Endothelial cell of umbilical vein (primary cell): ENCODE measurements around the gene ARHGEF10L. TPM values are rescaled to one million over a fixed set of nuclear protein-coding genes. Genes with fewer than 3 reads are reported as not detected.

Source experiments
- BruUV-seq: library from RNA; stranded (reverse); fragments of 400-500 nt; replicated peaks from 2 replicates; lab custom pipeline; 2021; lab: Mats Ljungman, UMichigan
- CTCF ChIA-PET: fragments of 300-600, 350-600 bp; sonication (Branson Sonifier 250); formaldehyde crosslinking; loops from one replicate; lab custom pipeline; 2021; ENCODE audit warnings: antibody characterized with exemption, inconsistent platforms; lab: Charles Lee
- POLR2A ChIA-PET: fragments of 300-600, 350-600 bp; sonication (Branson Sonifier 250); formaldehyde crosslinking; loops from one replicate; lab custom pipeline; 2021; ENCODE audit warnings: antibody characterized with exemption, inconsistent platforms; lab: Charles Lee
- DNase-seq: peaks from one replicate; pipeline ENCODE4 v3.0.0-alpha.2; 2011; ENCODE audit warnings: low read depth, low spot score
- FAIRE-seq: peaks from 2 replicates; lab custom pipeline; 2011; peaks lifted over from hg19 to GRCh38; lab: Jason Lieb, UNC
- H2AFZ ChIP-seq: 2 replicates; pipeline ENCODE4 v1.6.0; 2012; ENCODE audit warnings: low read depth, low read length, control low read depth, inconsistent platforms
- H3K27ac ChIP-seq: 2 replicates; pipeline ENCODE4 v1.5.1; 2011; ENCODE audit warnings: low read depth, mild to moderate bottlenecking, control low read depth, low read length, moderate library complexity; ENCODE audit not compliant: insufficient read depth
- H3K27me3 ChIP-seq, 2 experiments: 2 replicates each; pipeline versions ENCODE4 v1.6.0 to v1.6.1; 2011; ENCODE audit warnings: low read length in 2 of 2, mixed read lengths in 1 of 2; ENCODE audit not compliant: control insufficient read depth in 2 of 2, insufficient read depth in 2 of 2
- H3K36me3 ChIP-seq, 2 experiments: 2 replicates in 1 of 2; 3 replicates in 1 of 2; pipeline ENCODE4 v1.5.1; 2011; ENCODE audit warnings: low read length in 2 of 2, mild to moderate bottlenecking in 1 of 2, moderate library complexity in 1 of 2; ENCODE audit not compliant: control insufficient read depth in 2 of 2, insufficient read depth in 2 of 2; ENCODE audit errors: extremely low read depth in 1 of 2
- H3K4me1 ChIP-seq: 3 replicates; pipeline ENCODE4 v1.5.1; 2011; ENCODE audit warnings: mild to moderate bottlenecking, low read length; ENCODE audit not compliant: control insufficient read depth, insufficient read depth; ENCODE audit errors: extremely low read depth
- H3K4me2 ChIP-seq: 2 replicates; pipeline ENCODE4 v1.6.1; 2011; ENCODE audit warnings: low read length, control low read depth, mixed read lengths; ENCODE audit not compliant: insufficient read depth
- H3K4me3 ChIP-seq, 3 experiments: fragments of 200-600 bp in 1 of 3; sonication (generic), shearing (Covaris generic) in 1 of 3; replicated peaks in 1 of 3; 2 replicates each; pipeline ENCODE4 v1.5.1; 2011 to 2016; ENCODE audit warnings: control low read depth in 3 of 3, low read length in 3 of 3, mild to moderate bottlenecking in 2 of 3, inconsistent platforms in 1 of 3, low read depth in 1 of 3, moderate library complexity in 1 of 3; ENCODE audit not compliant: insufficient read depth in 1 of 3
- H3K79me2 ChIP-seq: 2 replicates; pipeline ENCODE4 v1.6.0; 2012; ENCODE audit warnings: low read length, inconsistent platforms; ENCODE audit not compliant: control insufficient read depth, insufficient read depth
- H3K9ac ChIP-seq: replicated peaks from 2 replicates; pipeline ENCODE3; 2011; ENCODE audit warnings: low read length, control low read depth; ENCODE audit not compliant: insufficient read depth; ENCODE audit errors: extremely low read depth
- H3K9me1 ChIP-seq: replicated peaks from 3 replicates; pipeline ENCODE4 v1.6.0; 2011; ENCODE audit warnings: mild to moderate bottlenecking, low read length; ENCODE audit not compliant: control insufficient read depth, insufficient read depth; ENCODE audit errors: extremely low read depth
- H3K9me3 ChIP-seq: replicated peaks from 2 replicates; pipeline ENCODE4 v1.5.1; 2012; ENCODE audit warnings: low read length, inconsistent platforms; ENCODE audit not compliant: control insufficient read depth, insufficient read depth
- H4K20me1 ChIP-seq: replicated peaks from 2 replicates; pipeline ENCODE3; 2011; ENCODE audit warnings: mild to moderate bottlenecking, low read length; ENCODE audit not compliant: control insufficient read depth, insufficient read depth; ENCODE audit errors: extremely low read depth
- CTCF ChIP-seq, 2 donors: IDR thresholded peaks; 1 replicate in 1 of 2; 2 replicates in 1 of 2; pipeline ENCODE4 v1.5.1; 2011; ENCODE audit warnings: low read length in 2 of 2, mild to moderate bottlenecking in 2 of 2, moderate library complexity in 2 of 2, control low read depth in 1 of 2, inconsistent platforms in 1 of 2, low read depth in 1 of 2; ENCODE audit not compliant: insufficient read depth in 1 of 2; ENCODE audit errors: extremely low read depth in 1 of 2
- EZH2 ChIP-seq: IDR thresholded peaks from 2 replicates; pipeline ENCODE4 v1.6.1; 2012; ENCODE audit warnings: borderline replicate concordance, low read depth, mild to moderate bottlenecking, moderate library complexity, low read length, inconsistent platforms; ENCODE audit not compliant: severe bottlenecking
- FOS ChIP-seq: IDR thresholded peaks from 2 replicates; pipeline ENCODE4 v1.6.1; 2011; ENCODE audit warnings: mild to moderate bottlenecking, low read length, moderate library complexity, borderline replicate concordance; ENCODE audit not compliant: insufficient read depth
- GATA2 ChIP-seq: IDR thresholded peaks from 2 replicates; pipeline ENCODE4 v1.7.0; 2011; ENCODE audit warnings: low read depth, mild to moderate bottlenecking, moderate library complexity, mixed read lengths, low read length; ENCODE audit not compliant: insufficient read length, insufficient read depth
- JUN ChIP-seq: IDR thresholded peaks from 2 replicates; pipeline ENCODE4 v1.6.1; 2011; ENCODE audit warnings: borderline replicate concordance, low read depth; ENCODE audit not compliant: insufficient read length, insufficient read depth
- MAX ChIP-seq: IDR thresholded peaks from 2 replicates; pipeline ENCODE4 v1.6.1; 2011; ENCODE audit not compliant: insufficient read depth, insufficient read length
- MYC ChIP-seq: IDR thresholded peaks from one replicate; pipeline ENCODE4 v1.6.1; 2011; ENCODE audit warnings: mild to moderate bottlenecking, low read depth, low read length
- POLR2A ChIP-seq: IDR thresholded peaks from 2 replicates; pipeline ENCODE4 v1.6.1; 2012; ENCODE audit warnings: low read depth, mild to moderate bottlenecking, control low read depth, low read length
- POLR2AphosphoS5 ChIP-seq: IDR thresholded peaks from 2 replicates; pipeline ENCODE4 v1.6.1; 2012; ENCODE audit warnings: low read depth, mild to moderate bottlenecking, control low read depth, low read length, moderate library complexity; ENCODE audit not compliant: insufficient read depth
- dilution Hi-C: fragments of 300-500 bp; cut with MboI; formaldehyde crosslinking; loops from one replicate; pipeline ENCODE4 v1.15.0; 2019; ENCODE audit warnings: low sequenced_read_pairs; ENCODE audit not compliant: extremely low pct_ligation_motif_present
- intact Hi-C: fragments of 100-400 bp; cut with micrococcal nuclease; formaldehyde crosslinking; loops from one replicate; pipeline ENCODE4 v1.10.0; 2022
- polyA plus RNA-seq, 4 experiments: library from polyadenylated mRNA; depleted of rRNA in 3 of 4; stranded (reverse) in 3 of 4; unstranded in 1 of 4; fragments of >200 nt; gene quantifications; 2 replicates each; pipeline versions ENCODE4 v1.2.1 to v1.2.3, GENCODE V29; 2011 to 2012; ENCODE audit warnings: missing spikeins in 1 of 4
- total RNA-seq: library from RNA; stranded (reverse); gene quantifications from 2 replicates; pipeline ENCODE4 v1.2.3, GENCODE V29; 2021

ARHGEF10L gene
- total and polyA plus RNA-seq, 2 donors (not counting 3 experiments of a cell fraction or from before 2014, with no cell fraction given), result 1.9 to 5.2 TPM

- dilution Hi-C loops, result no loop called here
- CTCF ChIA-PET, result no interaction called here
- H3K4me2 ChIP-seq, result no peak overlapping the region
Observed at GRCh38 chr1:17743008-17743647, 203.6 kb downstream of the ARHGEF10L start.

More at GRCh38 chr1:17743008-17743647, 203.6 kb downstream of the ARHGEF10L start:
- POLR2A ChIA-PET, result no interaction called here
- FAIRE-seq (no peak), DNase-seq (no peak)
- Histone ChIP-seq H4K20me1 (no peaks in the 10 kb centered on the region), H3K9ac (no peak overlapping the region), H3K27ac (no peak overlapping the region), H3K36me3 (no peaks in the 10 kb centered on the region), H2AFZ (no peak overlapping the region), H3K9me1 (no peaks in the 10 kb centered on the region), H3K4me1 (no peaks in the 10 kb centered on the region), H3K9me3 (no peaks in the 10 kb centered on the region), H3K4me3 (no peak overlapping the region), H3K27me3 (no peaks in the 10 kb centered on the region), H3K79me2 (no peaks in the 10 kb centered on the region)
- TF ChIP-seq MYC (no peak), GATA2 (no peak), POLR2AphosphoS5 (no peak), FOS (no peak), MAX (no peak), POLR2A (no peak), JUN (no peak), CTCF (IDR thresholded peaks at IDR 0.05; ENCODE audit: extremely low read depth in 1 of 2, insufficient read depth in 1 of 2, low read depth in 1 of 2, low read length in 2 of 2) (no peak), EZH2 (no peak)
- intact Hi-C loops, result no loop called here
- no TSS peak for BruUV-seq
